OCI-LY7 (cell line): ENCODE data around the gene IMPA2. TPM values are rescaled to one million over a fixed set of nuclear protein-coding genes. Genes with fewer than 3 reads are reported as not detected.

Source experiments
- BruUV-seq: library from RNA; stranded (reverse); fragments of 400-500 nt; replicated peaks from 2 replicates; lab custom pipeline; 2021; lab: Mats Ljungman, UMichigan
- CTCF ChIA-PET: fragments of 300-600 bp; sonication (Branson Sonifier 250); formaldehyde crosslinking; loops from one replicate; lab custom pipeline; 2022; ENCODE audit warnings: antibody characterized with exemption; ENCODE audit not compliant: unreplicated experiment; lab: Charles Lee
- POLR2A ChIA-PET: fragments of 300-600 bp; sonication (Branson Sonifier 250); formaldehyde crosslinking; loops from one replicate; lab custom pipeline; 2022; ENCODE audit warnings: antibody characterized with exemption; lab: Charles Lee
- DNase-seq: peaks from one replicate; pipeline ENCODE4 v3.0.0-alpha.2; 2015; ENCODE audit warnings: low spot score
- H2AFZ ChIP-seq: fragments of 200-600 bp; sonication (generic), shearing (Covaris generic); 2 replicates; pipeline ENCODE4 v1.6.1; 2014; ENCODE audit warnings: mild to moderate bottlenecking, antibody characterized with exemption, low read length, moderate library complexity
- H3K27ac ChIP-seq: fragments of 200-600 bp; sonication (generic); 2 replicates; pipeline ENCODE4 v1.5.1; 2014; ENCODE audit warnings: mixed run types, low read depth, mild to moderate bottlenecking, moderate library complexity, low read length, inconsistent platforms; ENCODE audit not compliant: poor library complexity, severe bottlenecking
- H3K36me3 ChIP-seq: fragments of 200-600 bp; sonication (generic); 2 replicates; pipeline ENCODE4 v1.6.1; 2014; ENCODE audit warnings: mild to moderate bottlenecking, antibody characterized with exemption, low read length, moderate library complexity, mixed read lengths; ENCODE audit not compliant: insufficient read depth
- H3K4me1 ChIP-seq: fragments of 200-600 bp; sonication (generic); 2 replicates; pipeline ENCODE4 v1.5.1; 2014; ENCODE audit warnings: mild to moderate bottlenecking, low read length; ENCODE audit not compliant: insufficient read depth, poor library complexity, severe bottlenecking
- H3K4me2 ChIP-seq: fragments of 200-600 bp; sonication (generic); 2 replicates; pipeline ENCODE4 v1.6.1; 2014; ENCODE audit warnings: mild to moderate bottlenecking, low read length
- H3K4me3 ChIP-seq: fragments of 200-600 bp; sonication (generic); 2 replicates; pipeline ENCODE4 v1.5.1; 2014; ENCODE audit warnings: mild to moderate bottlenecking, low read depth, low read length; ENCODE audit not compliant: poor library complexity, severe bottlenecking
- H3K79me2 ChIP-seq: fragments of 200-600 bp; sonication (generic); 2 replicates; pipeline ENCODE4 v1.6.1; 2016; ENCODE audit warnings: low read depth, mild to moderate bottlenecking, low read length, moderate library complexity, mixed read lengths; ENCODE audit not compliant: insufficient read depth
- H3K9me2 ChIP-seq: fragments of 200-600 bp; sonication (generic); 2 replicates; pipeline ENCODE4 v1.6.1; 2016; ENCODE audit warnings: mild to moderate bottlenecking, low read length, mixed read lengths; ENCODE audit not compliant: insufficient read depth
- H3K9me3 ChIP-seq: fragments of 200-600 bp; sonication (generic); 2 replicates; pipeline ENCODE4 v1.6.1; 2014; ENCODE audit warnings: mild to moderate bottlenecking, mixed run types, low read length, mixed read lengths
- H4K20me1 ChIP-seq: fragments of 200-600 bp; sonication (generic); 2 replicates; pipeline ENCODE4 v1.6.1; 2014; ENCODE audit warnings: mild to moderate bottlenecking, antibody characterized with exemption, low read length, moderate library complexity, mixed read lengths; ENCODE audit not compliant: insufficient read depth
- EZH2phosphoT487 ChIP-seq: fragments of 200-600 bp; sonication (generic); IDR thresholded peaks from 2 replicates; pipeline ENCODE4 v1.6.1; 2018; ENCODE audit warnings: low read depth, borderline replicate concordance, mild to moderate bottlenecking, mixed run types, antibody characterized with exemption, low read length, moderate library complexity, mixed read lengths
- intact Hi-C: fragments of 100-400 bp; cut with micrococcal nuclease; formaldehyde crosslinking; loops from one replicate; pipeline ENCODE4 v1.10.0; 2022; ENCODE audit not compliant: unreplicated experiment
- total RNA-seq, 2 experiments: library from RNA; depleted of rRNA in 1 of 2; stranded (reverse); fragments of >200 nt in 1 of 2; shearing (Covaris generic) in 1 of 2; gene quantifications; 2 replicates each; pipeline ENCODE4 v1.2.3, GENCODE V29; 2014 to 2022
- TF ChIP-seq, protein P1 (sequence below): fragments of 200-600 bp; sonication (generic); conservative IDR thresholded peaks from 2 replicates; pipeline ENCODE4 v1.5.1; 2014; ENCODE audit warnings: mild to moderate bottlenecking, antibody characterized with exemption, low read length, moderate library complexity, mixed read lengths

Gene IMPA2
- total RNA-seq, 2 experiments from 2014 or later = 51.9 to 59.0 TPM

DNA sequence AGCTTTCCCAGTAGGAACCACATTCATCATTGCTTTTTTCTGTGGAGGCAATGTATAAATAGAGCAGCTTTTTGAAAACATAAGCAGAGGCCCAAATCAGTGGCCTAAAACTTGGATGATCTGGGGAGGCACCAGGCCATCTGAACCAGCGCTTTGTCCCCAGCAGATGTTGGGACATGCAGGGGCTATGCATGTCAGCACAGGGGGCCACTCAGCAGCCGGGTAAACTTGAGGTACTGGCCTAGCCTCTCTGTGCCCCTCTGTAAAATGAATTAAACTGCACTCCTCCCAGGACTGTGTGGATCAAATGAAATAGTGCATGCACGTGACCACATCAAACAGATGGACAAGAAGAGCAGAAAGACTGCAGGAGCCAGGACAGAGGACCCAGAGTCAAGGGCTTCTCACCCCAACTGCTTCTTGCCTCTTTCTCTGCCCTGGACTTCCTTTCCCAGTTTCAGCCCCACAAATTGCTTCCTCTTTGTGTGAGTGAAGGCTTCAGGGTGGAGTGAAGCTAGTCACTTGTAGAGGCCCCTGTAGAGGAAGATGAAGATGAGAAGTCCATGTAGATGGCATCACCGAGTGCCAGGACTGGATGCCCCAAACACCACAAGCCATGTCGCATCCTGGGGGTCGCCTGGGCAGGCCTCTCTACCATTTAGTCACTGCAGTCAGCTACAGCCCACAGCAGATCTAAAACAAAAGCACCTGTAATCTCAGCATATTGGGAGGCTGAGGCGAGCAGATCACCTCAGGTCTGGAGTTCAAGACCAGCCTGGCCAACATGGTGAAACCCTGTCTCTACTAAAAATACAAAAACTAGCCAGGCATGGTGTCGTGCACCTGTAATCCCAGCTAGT lies 53.2 kb downstream of the IMPA2 start:
- intact Hi-C loops = loop anchor here (1.0 to 5.0 kb wide), 4 partner anchors 37 to 377 kb away; no protein-coding TSS in a partner anchor
- CTCF ChIA-PET = interaction anchor here (1.3 kb wide), 1 partner anchor 39 kb away, joined by 3 read pairs; no protein-coding TSS in a partner anchor
- TF ChIP-seq, protein P1, sequence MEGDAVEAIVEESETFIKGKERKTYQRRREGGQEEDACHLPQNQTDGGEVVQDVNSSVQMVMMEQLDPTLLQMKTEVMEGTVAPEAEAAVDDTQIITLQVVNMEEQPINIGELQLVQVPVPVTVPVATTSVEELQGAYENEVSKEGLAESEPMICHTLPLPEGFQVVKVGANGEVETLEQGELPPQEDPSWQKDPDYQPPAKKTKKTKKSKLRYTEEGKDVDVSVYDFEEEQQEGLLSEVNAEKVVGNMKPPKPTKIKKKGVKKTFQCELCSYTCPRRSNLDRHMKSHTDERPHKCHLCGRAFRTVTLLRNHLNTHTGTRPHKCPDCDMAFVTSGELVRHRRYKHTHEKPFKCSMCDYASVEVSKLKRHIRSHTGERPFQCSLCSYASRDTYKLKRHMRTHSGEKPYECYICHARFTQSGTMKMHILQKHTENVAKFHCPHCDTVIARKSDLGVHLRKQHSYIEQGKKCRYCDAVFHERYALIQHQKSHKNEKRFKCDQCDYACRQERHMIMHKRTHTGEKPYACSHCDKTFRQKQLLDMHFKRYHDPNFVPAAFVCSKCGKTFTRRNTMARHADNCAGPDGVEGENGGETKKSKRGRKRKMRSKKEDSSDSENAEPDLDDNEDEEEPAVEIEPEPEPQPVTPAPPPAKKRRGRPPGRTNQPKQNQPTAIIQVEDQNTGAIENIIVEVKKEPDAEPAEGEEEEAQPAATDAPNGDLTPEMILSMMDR = no peak
- no peak for TF ChIP-seq EZH2phosphoT487
- Histone ChIP-seq H3K27ac (no peak overlapping the region), H3K9me3 (no peaks in the 10 kb centered on the region), H3K4me2 (no peak overlapping the region), H3K9me2 (no peaks in the 10 kb centered on the region), H4K20me1 (no peaks in the 10 kb centered on the region), H3K4me1 (peaks cover 13% of the 10 kb centered on the region), H3K79me2 (no peaks in the 10 kb centered on the region), H2AFZ (no peak overlapping the region), H3K36me3 (0 out of 2 replicates have a peak, but pooled peaks cover 4% of the 10 kb centered on the region), H3K4me3 (no peak overlapping the region)
- POLR2A ChIA-PET = interaction anchor here (1.2 kb wide), 1 partner anchor 110 kb away, joined by 5 read pairs; no protein-coding TSS in a partner anchor
- BruUV-seq = no TSS peak
- DNase-seq = peak; percentile 21

DNA sequence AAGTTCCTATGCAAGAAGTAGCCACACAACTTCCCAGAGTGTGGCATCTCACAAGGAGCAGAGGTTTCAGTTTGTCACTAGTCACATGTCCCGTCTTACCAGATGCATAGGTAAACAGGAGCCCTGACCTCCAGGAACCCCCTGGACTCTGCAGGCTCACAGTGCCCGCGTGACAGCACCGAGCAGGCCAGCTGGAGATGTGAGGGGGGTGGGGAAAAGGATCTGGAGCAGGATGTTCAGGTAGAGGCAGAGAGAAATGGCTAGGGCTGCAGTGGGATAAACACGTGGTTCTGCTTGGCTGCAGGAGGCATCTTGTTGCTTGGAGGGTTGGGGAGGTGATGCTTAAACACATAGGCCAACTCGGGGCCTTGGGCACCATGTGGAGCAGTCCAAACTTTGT lies 54.2 kb downstream of the IMPA2 start:
- no peak overlapping the region for H3K4me3 ChIP-seq
- peaks cover 13% of the 10 kb centered on the region for H3K4me1 ChIP-seq
- intact Hi-C loops = loop anchor here (1.0 to 5.0 kb wide), 4 partner anchors 38 to 378 kb away; no protein-coding TSS in a partner anchor
- POLR2A ChIA-PET = no interaction called here
- TF ChIP-seq, protein P1 = no peak
- TF ChIP-seq EZH2phosphoT487 = no peak
- H3K4me2 ChIP-seq = no peak overlapping the region
- no peak overlapping the region for H3K27ac ChIP-seq
- CTCF ChIA-PET = interaction anchor here (1.3 kb wide), 1 partner anchor 40 kb away, joined by 3 read pairs; no protein-coding TSS in a partner anchor
- no peaks in the 10 kb centered on the region for H4K20me1 ChIP-seq
- no peak for DNase-seq
- 0 out of 2 replicates have a peak, but pooled peaks cover 4% of the 10 kb centered on the region for H3K36me3 ChIP-seq
- no peaks in the 10 kb centered on the region for H3K9me2 ChIP-seq
- H3K9me3 ChIP-seq = no peaks in the 10 kb centered on the region
- BruUV-seq = no TSS peak
- H3K79me2 ChIP-seq = no peaks in the 10 kb centered on the region
- H2AFZ ChIP-seq = no peak overlapping the region
